Glutamatergic neuron (in vitro differentiated cells): ENCODE measurements around the gene HNRNPL. TPM values are rescaled to one million over a fixed set of nuclear protein-coding genes. Genes with fewer than 3 reads are reported as not detected.
A peak's percentile ranks its signal among the peaks of the same experiment; 100 is the strongest.
"Not testable (repeated sequence)": the region's sequence is repeated elsewhere in the genome, so short reads cannot be mapped to it uniquely, and the experiment has no call there.

Source experiments
- DNase-seq: peaks from one replicate; pipeline ENCODE4 v3.0.0; 2022
- H3K27ac Mint-ChIP-seq: one replicate; pipeline ENCODE4 v1.8.0; 2020; ENCODE audit warnings: mild to moderate bottlenecking, mixed read lengths, inconsistent platforms; ENCODE audit not compliant: unreplicated experiment
- H3K27me3 Mint-ChIP-seq: one replicate; pipeline ENCODE4 v1.8.0; 2020; ENCODE audit warnings: mild to moderate bottlenecking, moderate library complexity, mixed read lengths, inconsistent platforms; ENCODE audit not compliant: unreplicated experiment
- H3K36me3 Mint-ChIP-seq: one replicate; pipeline ENCODE4 v1.8.0; 2020; ENCODE audit warnings: mild to moderate bottlenecking, mixed read lengths, inconsistent platforms; ENCODE audit not compliant: unreplicated experiment
- H3K4me1 Mint-ChIP-seq: one replicate; pipeline ENCODE4 v1.8.0; 2020; ENCODE audit warnings: mild to moderate bottlenecking, low read depth, mixed read lengths, inconsistent platforms; ENCODE audit not compliant: unreplicated experiment
- H3K4me3 Mint-ChIP-seq: one replicate; pipeline ENCODE4 v1.8.0; 2020; ENCODE audit warnings: mild to moderate bottlenecking, mixed read lengths, inconsistent platforms; ENCODE audit not compliant: unreplicated experiment
- H3K9me3 Mint-ChIP-seq: one replicate; pipeline ENCODE4 v1.8.0; 2020; ENCODE audit warnings: mild to moderate bottlenecking, moderate library complexity, mixed read lengths, inconsistent platforms; ENCODE audit not compliant: unreplicated experiment
- CTCF ChIP-seq: fragments of 200-600 bp; sonication (generic); IDR thresholded peaks from one replicate; pipeline ENCODE4 v1.5.0; 2021; ENCODE audit not compliant: partially characterized antibody, unreplicated experiment
- total RNA-seq: library from RNA; stranded (reverse); fragmentation: NEBNext Ultra II Directional; extraction: Animal tissue kit (Norgen Biotek cat#: 25700); gene quantifications from one replicate; pipeline ENCODE4 v1.2.1, GENCODE V29; 2021; ENCODE audit not compliant: unreplicated experiment

Gene HNRNPL
- total RNA-seq, 1 donor from 2014 or later, result 371 TPM

GRCh38 chr19:38862321-38863059, 12.7 kb upstream of the HNRNPL start:
- no peak for TF ChIP-seq CTCF

GRCh38 chr19:38861368-38861767, 11.6 kb upstream of the HNRNPL start:
- no peak for DNase-seq
- Mint-ChIP-seq H3K36me3 (peaks cover 5% of the 10 kb centered on the region), H3K9me3 (peaks cover 5% of the 10 kb centered on the region), H3K4me3 (no peak overlapping the region), H3K27ac (no peak overlapping the region), H3K4me1 (peaks cover 4% of the 10 kb centered on the region), H3K27me3 (peaks cover 8% of the 10 kb centered on the region)
- TF ChIP-seq CTCF, result no peak

More at GRCh38 chr19:38862321-38863059, 12.7 kb upstream of the HNRNPL start:
- Mint-ChIP-seq H3K4me3 (no peak overlapping the region), H3K27me3 (peaks cover 4% of the 10 kb centered on the region), H3K27ac (no peak overlapping the region), H3K36me3 (no peaks in the 10 kb centered on the region), H3K9me3 (peaks cover 2% of the 10 kb centered on the region), H3K4me1 (peaks cover 2% of the 10 kb centered on the region)
- no peak for DNase-seq

GRCh38 chr19:38859631-38860204, 9.9 kb upstream of the HNRNPL start:
- H3K4me3 Mint-ChIP-seq, H3K27me3 Mint-ChIP-seq, H3K4me1 Mint-ChIP-seq, H3K9me3 Mint-ChIP-seq, H3K27ac Mint-ChIP-seq, DNase-seq, H3K36me3 Mint-ChIP-seq: not testable (repeated sequence)

- peaks cover 5% of the 10 kb centered on the region for H3K36me3 Mint-ChIP-seq
- H3K27ac Mint-ChIP-seq, result peak overlapping the region; percentile 68
- no peak for TF ChIP-seq CTCF
Measured at GRCh38 chr19:38856813-38857212, 7.0 kb upstream of the HNRNPL start.

GRCh38 chr19:38855751-38856150, 6.0 kb upstream of the HNRNPL start:
- Mint-ChIP-seq H3K9me3 (peaks cover 12% of the 10 kb centered on the region), H3K27me3 (peaks cover 12% of the 10 kb centered on the region)
- not testable (repeated sequence) for H3K27ac Mint-ChIP-seq, H3K36me3 Mint-ChIP-seq, H3K4me3 Mint-ChIP-seq, DNase-seq, H3K4me1 Mint-ChIP-seq

More at GRCh38 chr19:38856813-38857212, 7.0 kb upstream of the HNRNPL start:
- no peak overlapping the region for H3K4me3 Mint-ChIP-seq
- peaks cover 10% of the 10 kb centered on the region for H3K27me3 Mint-ChIP-seq
- H3K4me1 Mint-ChIP-seq, result peaks cover 9% of the 10 kb centered on the region
- peaks cover 9% of the 10 kb centered on the region for H3K9me3 Mint-ChIP-seq
- no peak for DNase-seq

GRCh38 chr19:38854961-38855360, 5.2 kb upstream of the HNRNPL start:
- DNase-seq, H3K4me3 Mint-ChIP-seq: not testable (repeated sequence)
- peaks cover 19% of the 10 kb centered on the region for H3K9me3 Mint-ChIP-seq

More at GRCh38 chr19:38854961-38855360, 5.2 kb upstream of the HNRNPL start:
- not testable (repeated sequence) for H3K36me3 Mint-ChIP-seq, H3K4me1 Mint-ChIP-seq
- H3K27me3 Mint-ChIP-seq, result peaks cover 20% of the 10 kb centered on the region
- peak overlapping the region; percentile 87 for H3K27ac Mint-ChIP-seq
